DND-41 (cell line): ENCODE results near the gene KRTAP10-7.

Source experiments
- ATAC-seq: fragments of 200-7000 bp; cut with Tn5 transposase; 3 replicates; pipeline ENCODE4 v1.9.1; 2021; ENCODE audit warnings: low read depth; ENCODE audit not compliant: insufficient read depth
- DNase-seq: peaks from one replicate; pipeline ENCODE4 v3.0.0-alpha.2; 2020
- H2AFZ ChIP-seq: 2 replicates; pipeline ENCODE4 v1.6.0; 2012; ENCODE audit warnings: low read depth, low read length
- H3K27ac ChIP-seq: 2 replicates; pipeline ENCODE4 v1.5.1; 2012; ENCODE audit warnings: low read length, inconsistent platforms
- H3K27me3 ChIP-seq: fragments of 200-600 bp; sonication (generic); 2 replicates; pipeline ENCODE4 v1.6.0; 2012; ENCODE audit warnings: low read length, mild to moderate bottlenecking, inconsistent platforms; ENCODE audit not compliant: insufficient read depth, poor library complexity
- H3K36me3 ChIP-seq: 2 replicates; pipeline ENCODE4 v1.5.1; 2012; ENCODE audit warnings: low read length, inconsistent platforms; ENCODE audit not compliant: insufficient read depth
- H3K4me1 ChIP-seq: 2 replicates; pipeline ENCODE4 v1.5.1; 2012; ENCODE audit warnings: mild to moderate bottlenecking, low read length; ENCODE audit not compliant: insufficient read depth
- H3K4me2 ChIP-seq: 2 replicates; pipeline ENCODE4 v1.6.0; 2012; ENCODE audit warnings: mild to moderate bottlenecking, moderate library complexity, low read length, inconsistent platforms; ENCODE audit not compliant: insufficient read depth
- H3K4me3 ChIP-seq, 2 experiments: fragments of 200-600 bp in 1 of 2; shearing (Covaris generic) in 1 of 2; 2 replicates each; pipeline ENCODE4 v1.5.1; 2012 to 2016; ENCODE audit warnings: inconsistent platforms in 2 of 2, low read length in 2 of 2, mild to moderate bottlenecking in 2 of 2, low read depth in 1 of 2, moderate library complexity in 1 of 2
- H3K79me2 ChIP-seq: 2 replicates; pipeline ENCODE4 v1.6.0; 2012; ENCODE audit warnings: low read length, inconsistent platforms; ENCODE audit not compliant: insufficient read depth
- H3K9ac ChIP-seq: 2 replicates; pipeline ENCODE4 v1.6.0; 2012; ENCODE audit warnings: low read depth, mild to moderate bottlenecking, inconsistent platforms, low read length, moderate library complexity
- H3K9me3 ChIP-seq: 2 replicates; pipeline ENCODE4 v1.5.1; 2012; ENCODE audit warnings: low read length, moderate library complexity, mild to moderate bottlenecking, inconsistent platforms; ENCODE audit not compliant: insufficient read depth, severe bottlenecking
- H4K20me1 ChIP-seq: 2 replicates; pipeline ENCODE4 v1.6.0; 2012; ENCODE audit warnings: low read length; ENCODE audit not compliant: insufficient read depth
- CTCF ChIP-seq: IDR thresholded peaks from 2 replicates; pipeline ENCODE4 v1.5.1; 2012; ENCODE audit warnings: borderline replicate concordance, low read length, moderate library complexity, mild to moderate bottlenecking; ENCODE audit not compliant: poor library complexity, severe bottlenecking; ENCODE audit errors: extremely low read depth
- EZH2 ChIP-seq: IDR thresholded peaks from 3 replicates; pipeline ENCODE4 v1.6.1; 2012; ENCODE audit warnings: borderline replicate concordance, low read depth, mild to moderate bottlenecking, moderate library complexity, low read length, inconsistent platforms; ENCODE audit not compliant: severe bottlenecking

Gene KRTAP10-7

GRCh38 chr21:44647222-44647552, 46.8 kb downstream of the KRTAP10-7 start:
- H3K9ac ChIP-seq = no peak overlapping the region

GRCh38 chr21:44648557-44649311, 48.3 kb downstream of the KRTAP10-7 start:
- no peaks in the 10 kb centered on the region for H4K20me1 ChIP-seq
- no peak overlapping the region for H3K4me2 ChIP-seq
- H3K27me3 ChIP-seq = no peaks in the 10 kb centered on the region
- no peak for TF ChIP-seq EZH2
- no peak for TF ChIP-seq CTCF
- no peak overlapping the region for H3K27ac ChIP-seq
- DNase-seq = no peak
- peaks cover 14% of the 10 kb centered on the region for H3K9me3 ChIP-seq
- no peak overlapping the region for H2AFZ ChIP-seq
- H3K9ac ChIP-seq = no peak overlapping the region
- no peaks in the 10 kb centered on the region for H3K79me2 ChIP-seq
- no peak overlapping the region for H3K4me3 ChIP-seq
- ATAC-seq = no peak
- H3K36me3 ChIP-seq = no peaks in the 10 kb centered on the region
- H3K4me1 ChIP-seq = no peaks in the 10 kb centered on the region

More at GRCh38 chr21:44647222-44647552, 46.8 kb downstream of the KRTAP10-7 start:
- no peak overlapping the region for H3K27ac ChIP-seq
- H3K36me3 ChIP-seq = no peaks in the 10 kb centered on the region
- H3K4me3 ChIP-seq = no peak overlapping the region
- no peaks in the 10 kb centered on the region for H3K4me1 ChIP-seq
- no peaks in the 10 kb centered on the region for H4K20me1 ChIP-seq
- no peak overlapping the region for H3K4me2 ChIP-seq
- no peak overlapping the region for H2AFZ ChIP-seq
- no peaks in the 10 kb centered on the region for H3K27me3 ChIP-seq
- H3K79me2 ChIP-seq = no peaks in the 10 kb centered on the region
- ATAC-seq (no peak), DNase-seq (no peak)
- TF ChIP-seq CTCF (no peak), EZH2 (no peak)
- peaks cover 17% of the 10 kb centered on the region for H3K9me3 ChIP-seq

- Histone ChIP-seq H3K9ac (no peak overlapping the region), H3K9me3 (peaks cover 6% of the 10 kb centered on the region), H3K27me3 (no peaks in the 10 kb centered on the region), H3K79me2 (no peaks in the 10 kb centered on the region), H4K20me1 (no peaks in the 10 kb centered on the region), H3K36me3 (no peaks in the 10 kb centered on the region), H3K27ac (no peak overlapping the region), H3K4me2 (no peak overlapping the region), H3K4me1 (no peaks in the 10 kb centered on the region), H3K4me3 (no peak overlapping the region), H2AFZ (no peak overlapping the region)
- ATAC-seq (no peak), DNase-seq (no peak)
- TF ChIP-seq EZH2 = no peak
- TF ChIP-seq CTCF = no peak
Measured at GRCh38 chr21:44649521-44650100, 49.2 kb downstream of the KRTAP10-7 start.
